OCI-LY1 (cell line): ENCODE data around the gene MARK3.

Source experiments
- CTCF ChIP-seq: fragments of 200-600 bp; sonication (generic), shearing (Covaris generic); IDR thresholded peaks from 2 replicates; pipeline ENCODE4 v1.5.1; 2017; ENCODE audit warnings: mild to moderate bottlenecking, antibody characterized with exemption, low read length, moderate library complexity, mixed read lengths
- EZH2 ChIP-seq: fragments of 200-600 bp; sonication (generic), shearing (Covaris generic); IDR thresholded peaks from 2 replicates; pipeline ENCODE4 v1.8.0; 2017; ENCODE audit warnings: borderline replicate concordance, mixed run types, mild to moderate bottlenecking, antibody characterized with exemption, low read length, moderate library complexity, mixed read lengths

DNA sequence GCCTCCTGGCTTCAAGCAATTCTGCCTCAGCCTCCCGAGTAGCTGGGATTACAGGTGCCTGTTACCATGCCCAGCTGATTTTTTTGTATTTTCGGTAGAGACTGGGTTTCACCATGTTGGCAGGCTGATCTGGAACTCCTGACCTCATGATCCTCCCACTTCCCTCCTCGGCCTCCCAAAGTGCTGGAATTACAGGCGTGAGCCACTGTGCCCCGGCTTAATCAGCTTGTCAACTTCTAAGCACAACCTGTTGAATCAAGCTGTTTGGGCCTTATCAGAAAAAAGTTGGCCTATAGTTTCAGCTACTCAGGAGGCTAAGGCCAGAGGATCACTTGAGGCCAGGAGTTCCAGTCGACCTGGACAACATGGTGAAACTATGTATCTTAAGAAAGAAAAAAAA is 7.9 kb downstream of the MARK3 start:
- no peak for TF ChIP-seq CTCF
- TF ChIP-seq EZH2 = no peak
